Measurements from ENCODE around the gene ZNF608.

- TF ChIP-seq CTCF (IDR thresholded peaks at IDR 0.05): no peak
- no peak for TF ChIP-seq POLR2A (IDR thresholded peaks at IDR 0.05)
- no peak for TF ChIP-seq EP300 (IDR thresholded peaks at IDR 0.05)
- no peak for TF ChIP-seq POLR2AphosphoS5 (IDR thresholded peaks at IDR 0.05)
These were observed 44.7 kb upstream of the ZNF608 start for GRCh38 chr5:124790895-124791732.

Measured in gastroesophageal sphincter (tissue), 3 donors.